ENCODE results near the gene CCDC92B.
"Not testable (repeated sequence)": the region's sequence is repeated elsewhere in the genome, so short reads cannot be mapped to it uniquely, and the experiment has no call there.

CCDC92B gene

GRCh38 chr17:2701996-2702741 is 47.3 kb downstream of the CCDC92B start:
- no peak for DNase-seq

- no peak for DNase-seq
Measured at GRCh38 chr17:2701161-2701995, 48.1 kb downstream of the CCDC92B start.

- DNase-seq = no peak
Measured at GRCh38 chr17:2700491-2701141, 48.8 kb downstream of the CCDC92B start.

- DNase-seq = no peak
Measured at GRCh38 chr17:2700030-2700490, 49.4 kb downstream of the CCDC92B start.

GRCh38 chr17:2699216-2699805 is 50.1 kb downstream of the CCDC92B start:
- not testable (repeated sequence) for DNase-seq

- DNase-seq = no peak
Measured at GRCh38 chr17:2697611-2698162, 51.8 kb downstream of the CCDC92B start.

- no peak for DNase-seq
Measured at GRCh38 chr17:2695961-2696760, 53.3 kb downstream of the CCDC92B start.

- DNase-seq = no peak
Measured at GRCh38 chr17:2695243-2695960, 54.0 kb downstream of the CCDC92B start.

- DNase-seq = no peak
Measured at GRCh38 chr17:2694381-2695242, 54.8 kb downstream of the CCDC92B start.

GRCh38 chr17:2693561-2694380 is 55.7 kb downstream of the CCDC92B start:
- no peak for DNase-seq

- no peak for DNase-seq
Measured at GRCh38 chr17:2692781-2693135, 56.7 kb downstream of the CCDC92B start.

- no peak for DNase-seq
Measured at GRCh38 chr17:2691965-2692780, 57.3 kb downstream of the CCDC92B start.

GRCh38 chr17:2691069-2691871 is 58.2 kb downstream of the CCDC92B start:
- DNase-seq = no peak

GRCh38 chr17:2690165-2691068 is 59.0 kb downstream of the CCDC92B start:
- no peak for DNase-seq

- DNase-seq = no peak
Measured at GRCh38 chr17:2689411-2690164, 59.9 kb downstream of the CCDC92B start.

All from HCEC 1CT (cell line).